Activated CD4-positive, alpha-beta T cell treated with anti-CD3 and anti-CD28 coated beads for 1 hour (primary cell): ENCODE data around the gene SLC6A19.
"Not testable (repeated sequence)": the region's sequence is repeated elsewhere in the genome, so short reads cannot be mapped to it uniquely, and the experiment has no call there.

Experiments used
- DNase-seq: peaks from one replicate; pipeline ENCODE4 v3.0.0-alpha.2; 2020

SLC6A19 gene

GRCh38 chr5:1226231-1226630 lies 24.8 kb downstream of the SLC6A19 start:
- DNase-seq, result no peak

DNA sequence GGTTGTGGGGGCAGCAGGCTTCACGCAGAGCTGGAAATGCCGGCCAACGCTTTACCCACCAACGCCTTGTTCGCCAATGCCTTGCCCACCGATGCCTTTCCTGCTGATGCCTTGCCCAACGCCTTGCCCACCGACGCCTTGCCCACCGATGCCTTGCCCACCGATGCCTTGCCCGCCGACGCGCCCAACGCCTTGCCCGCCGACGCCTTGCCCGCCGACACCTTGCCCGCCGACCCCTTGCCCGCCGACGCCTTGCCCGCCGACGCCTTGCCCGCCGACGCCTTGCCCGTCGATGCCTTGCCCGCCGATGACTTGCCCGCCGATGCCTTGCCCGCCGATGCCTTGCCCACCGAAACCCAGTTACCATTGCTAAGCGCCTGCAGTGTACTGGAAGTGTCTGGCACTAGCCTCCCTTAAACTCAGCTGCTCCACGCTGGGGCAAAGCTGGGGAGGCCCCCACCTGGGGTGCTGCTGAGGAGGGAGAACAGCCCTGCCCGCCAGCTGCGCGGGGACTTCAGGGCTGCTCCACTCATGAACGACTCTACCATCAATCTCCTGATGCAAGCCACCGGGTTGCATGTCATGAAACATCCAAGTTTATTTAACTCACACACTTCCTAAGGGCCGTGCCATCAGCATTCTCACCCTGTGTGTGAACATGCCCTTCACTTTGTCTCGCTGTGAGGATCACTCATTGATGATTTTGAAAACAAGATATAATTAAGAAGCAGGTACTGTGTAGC lies 25.6 kb downstream of the SLC6A19 start:
- no peak for DNase-seq

DNA sequence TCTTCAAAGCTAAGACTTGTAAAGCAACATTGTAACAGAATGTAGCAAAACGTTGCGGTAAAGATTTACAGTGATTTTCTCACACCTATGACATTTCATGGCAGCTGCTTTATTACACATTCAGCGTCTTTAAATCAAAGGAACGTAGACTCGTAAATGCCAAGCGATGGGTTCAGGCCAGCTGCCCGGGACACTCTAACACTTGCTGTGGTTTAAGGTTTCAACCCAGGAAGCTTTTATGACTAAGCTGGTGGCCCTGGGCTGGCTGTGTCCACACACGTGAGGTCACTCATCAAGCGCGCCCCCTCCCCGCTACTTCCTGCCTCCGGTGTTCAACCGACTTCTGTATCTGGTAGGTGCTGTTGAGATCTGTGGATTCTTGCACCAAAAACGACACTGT lies 26.3 kb downstream of the SLC6A19 start:
- DNase-seq, result no peak

DNA sequence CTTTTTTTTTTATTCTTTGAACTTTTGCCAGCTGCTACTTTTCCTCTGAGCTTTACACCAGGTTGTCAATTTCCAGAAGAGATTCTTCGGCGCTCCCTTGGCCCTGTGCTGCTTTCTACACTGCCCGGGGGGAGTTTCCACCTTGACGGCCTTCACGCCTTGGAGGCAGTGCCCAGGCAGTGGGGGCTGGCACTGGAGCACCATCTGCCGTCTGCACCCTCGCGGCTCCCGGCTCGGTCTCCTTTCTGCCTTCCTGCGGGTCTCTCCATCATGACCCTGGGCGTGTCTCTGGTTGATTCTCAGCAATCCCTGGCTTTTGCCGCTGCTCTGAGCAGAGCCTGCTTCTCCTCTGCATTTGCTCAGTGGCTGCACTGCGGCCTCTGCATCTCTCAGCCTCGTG lies 26.7 kb downstream of the SLC6A19 start:
- DNase-seq, result no peak

- not testable (repeated sequence) for DNase-seq
Observed at GRCh38 chr5:1229023-1229422, 27.6 kb downstream of the SLC6A19 start.

DNA sequence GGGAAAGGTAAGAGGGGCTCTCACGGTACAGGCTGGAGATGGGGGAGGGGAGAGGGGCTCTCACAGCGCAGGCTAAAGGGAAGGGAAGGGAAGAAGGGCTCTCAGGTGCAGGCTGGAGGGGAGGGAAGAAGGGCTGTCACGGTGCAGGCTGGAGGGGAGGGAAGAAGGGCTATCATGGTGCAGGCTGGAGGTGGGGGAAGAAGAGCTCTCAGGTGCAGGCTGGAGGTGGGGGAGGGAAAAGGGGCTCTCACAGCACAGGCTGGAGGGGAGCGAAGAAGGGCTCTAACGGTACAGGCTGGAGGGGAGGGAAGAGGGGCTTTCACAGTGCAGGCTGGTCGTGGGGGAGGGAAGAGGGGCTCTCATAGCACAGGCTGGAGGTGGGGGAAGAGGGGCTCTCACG lies 28.4 kb downstream of the SLC6A19 start:
- DNase-seq, result no peak

- no peak for DNase-seq
Observed at GRCh38 chr5:1230551-1230950, 29.2 kb downstream of the SLC6A19 start.

DNA sequence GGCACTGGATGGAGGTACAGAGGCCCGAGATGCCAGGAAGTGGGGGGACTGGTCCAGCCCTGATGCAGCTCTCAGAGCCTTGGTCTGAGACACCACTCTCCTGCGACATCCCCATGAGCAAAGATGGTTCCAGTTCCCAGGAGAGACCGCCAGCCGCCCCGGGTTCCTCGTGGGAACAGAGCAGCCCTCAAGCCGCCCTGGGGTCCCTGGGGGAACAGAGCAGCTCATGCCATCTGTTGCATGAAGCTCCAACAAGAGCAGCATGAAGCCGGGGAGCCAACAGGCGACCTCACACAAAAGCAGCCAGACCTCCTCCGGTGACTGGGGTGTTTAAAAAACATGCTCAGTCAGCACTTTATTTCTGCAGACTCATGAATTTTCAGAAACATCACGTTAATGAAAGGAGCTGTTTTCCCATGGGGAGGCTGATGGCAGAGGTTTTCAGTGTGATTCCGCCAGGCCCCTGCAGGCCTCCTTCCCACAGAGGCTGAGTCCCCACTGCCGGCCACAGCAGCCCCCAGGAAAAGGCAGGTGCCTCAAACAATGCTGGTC lies 30.0 kb downstream of the SLC6A19 start:
- no peak for DNase-seq

DNA sequence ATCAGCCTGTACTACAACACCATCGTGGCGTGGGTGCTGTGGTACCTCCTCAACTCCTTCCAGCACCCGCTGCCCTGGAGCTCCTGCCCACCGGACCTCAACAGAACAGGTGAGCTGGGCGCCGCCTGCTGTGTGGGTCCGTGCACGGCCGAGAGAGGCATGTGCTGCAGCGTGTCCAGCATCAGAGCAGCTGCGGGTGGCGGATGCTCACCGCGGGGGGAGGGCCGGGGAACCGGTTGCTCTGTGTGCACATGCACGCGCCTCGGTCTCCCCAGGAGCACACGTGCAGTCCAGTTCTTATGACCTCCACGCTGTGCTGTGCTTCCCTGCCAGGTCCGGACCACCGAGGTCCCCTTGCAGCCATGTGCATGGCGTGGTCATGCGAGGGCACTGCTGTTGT lies 31.4 kb downstream of the SLC6A19 start:
- no peak for DNase-seq

DNA sequence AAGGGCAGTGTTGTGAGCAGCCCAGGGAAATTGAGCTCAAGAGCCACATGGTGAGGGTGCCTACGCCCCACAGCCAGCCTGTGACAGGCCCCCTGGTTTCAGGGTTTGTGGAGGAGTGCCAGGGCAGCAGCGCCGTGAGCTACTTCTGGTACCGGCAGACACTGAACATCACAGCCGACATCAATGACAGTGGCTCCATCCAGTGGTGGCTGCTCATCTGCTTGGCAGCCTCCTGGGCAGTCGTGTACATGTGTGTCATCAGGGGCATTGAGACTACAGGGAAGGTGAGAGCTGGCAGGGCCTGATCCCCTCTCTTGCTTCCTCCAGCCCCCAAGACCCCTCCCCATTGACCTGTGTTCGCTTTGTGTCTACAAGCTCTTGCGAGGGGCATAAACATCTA lies 34.0 kb downstream of the SLC6A19 start:
- DNase-seq, result no peak

DNA sequence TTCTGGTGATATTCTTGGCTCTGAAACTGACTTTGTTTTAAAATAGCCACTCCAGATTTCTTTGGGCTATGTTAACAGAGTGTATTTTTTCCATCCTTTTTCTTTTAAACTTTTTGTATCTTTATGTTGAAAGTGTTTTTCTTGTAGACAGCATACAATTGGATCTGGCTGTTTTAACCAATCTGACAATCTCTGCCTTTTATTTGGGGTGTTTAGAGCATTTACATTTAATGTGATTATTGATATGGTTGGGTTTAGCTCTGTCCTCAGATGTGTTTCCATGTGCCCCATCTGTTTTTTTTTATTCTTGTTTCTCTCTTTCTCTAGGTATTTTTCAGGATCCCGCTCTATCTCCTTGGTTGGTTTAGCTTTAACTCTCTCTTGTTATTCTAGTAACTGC lies 34.4 kb downstream of the SLC6A19 start:
- DNase-seq, result no peak

- DNase-seq, result no peak
Observed at GRCh38 chr5:1239505-1240251, 38.3 kb downstream of the SLC6A19 start.

DNA sequence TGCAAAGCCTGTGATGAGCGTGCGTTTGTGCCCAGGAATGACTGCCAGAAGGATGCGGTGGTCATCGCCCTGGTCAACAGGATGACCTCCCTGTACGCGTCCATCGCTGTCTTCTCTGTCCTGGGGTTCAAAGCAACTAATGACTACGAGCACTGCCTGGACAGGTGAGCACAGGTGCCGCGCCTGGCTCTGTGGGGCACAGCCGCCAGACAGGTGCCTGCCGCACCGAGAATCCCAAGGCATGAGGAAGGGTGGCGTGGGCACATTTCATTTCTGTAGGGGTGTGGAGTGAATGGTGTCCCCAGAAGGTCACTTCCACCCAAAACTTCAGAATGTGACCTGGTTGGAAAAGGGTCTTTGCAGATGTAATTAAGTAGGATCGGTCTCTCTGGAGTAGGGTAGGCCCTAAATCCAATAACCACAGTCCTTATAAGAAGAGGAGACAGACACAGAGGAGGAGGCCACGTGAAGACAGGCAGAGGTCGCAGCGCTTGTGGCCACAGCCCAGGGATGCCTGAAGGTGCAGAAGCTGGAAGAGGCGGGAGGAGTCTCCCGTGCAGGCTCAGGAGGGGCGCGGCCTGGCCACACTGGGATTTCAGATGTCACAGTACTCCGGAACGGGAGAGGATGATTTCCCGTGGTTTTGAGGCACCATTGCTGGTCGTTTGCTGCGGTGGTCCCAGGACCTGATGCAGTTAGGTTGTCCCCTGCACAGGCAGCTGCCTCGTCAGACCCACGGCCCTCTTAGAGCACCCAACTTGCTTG lies 39.3 kb downstream of the SLC6A19 start:
- DNase-seq, result no peak

DNA sequence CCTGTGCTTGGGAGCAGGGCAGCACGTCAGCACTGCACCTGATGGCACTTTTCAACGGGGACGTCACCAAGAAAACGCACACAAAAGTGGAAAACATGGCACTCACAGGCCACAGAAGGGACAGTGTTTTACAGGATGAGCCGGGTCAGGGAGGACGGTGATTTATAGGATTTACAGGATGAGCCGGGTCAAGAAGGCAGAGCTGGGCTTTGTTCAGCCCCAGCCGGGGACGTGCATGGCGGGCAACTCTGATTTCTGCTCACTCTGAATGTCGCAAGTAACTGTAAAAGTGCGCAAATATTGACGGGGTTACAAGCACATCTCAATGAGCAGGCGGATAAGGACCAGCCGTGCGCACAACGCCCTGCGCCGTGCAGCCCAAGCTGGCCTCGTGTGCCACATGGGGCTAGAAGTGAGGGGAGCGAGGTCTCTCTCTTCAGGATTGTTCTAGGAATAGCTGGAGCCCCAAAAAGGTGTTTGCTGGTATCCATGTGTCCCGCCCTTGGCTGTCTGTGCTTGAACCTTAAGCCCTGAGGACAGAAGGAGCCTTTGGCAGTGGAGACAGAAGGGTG lies 40.2 kb downstream of the SLC6A19 start:
- DNase-seq, result no peak

DNA sequence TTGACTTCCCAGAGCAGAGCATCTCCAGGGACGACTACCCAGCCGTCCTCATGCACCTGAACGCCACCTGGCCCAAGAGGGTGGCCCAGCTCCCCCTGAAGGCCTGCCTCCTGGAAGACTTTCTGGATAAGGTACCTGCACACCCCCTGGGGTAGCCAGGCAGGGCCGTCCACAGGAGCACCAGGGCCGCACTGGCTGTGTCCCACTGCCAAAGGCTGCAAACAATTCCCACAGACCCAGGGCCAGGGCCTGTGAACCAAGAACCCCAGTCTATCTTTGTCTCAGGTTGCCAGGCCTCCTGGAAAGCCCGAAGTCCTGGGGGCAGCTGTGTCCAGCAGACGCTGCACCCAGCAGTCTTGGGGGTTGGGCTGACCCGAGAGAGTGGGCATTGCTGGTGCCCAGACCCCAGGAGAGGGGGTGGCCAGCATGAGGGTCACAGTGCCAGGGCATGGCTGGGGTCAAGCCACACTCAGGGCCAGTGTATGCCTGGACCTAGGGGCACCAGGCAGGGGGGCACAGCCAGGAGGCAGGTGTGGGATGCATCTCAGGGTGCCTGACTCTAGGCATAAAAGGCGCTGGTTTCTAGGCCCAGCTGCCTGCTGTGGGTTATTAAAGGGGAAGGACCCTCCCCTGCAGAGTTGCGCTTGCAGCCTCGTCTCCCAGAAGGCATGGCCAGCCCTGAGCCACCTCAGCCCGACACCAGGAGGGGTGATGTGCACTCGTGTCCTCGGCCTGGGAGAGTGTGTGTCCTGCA lies 41.5 kb downstream of the SLC6A19 start:
- DNase-seq, result no peak

- no peak for DNase-seq
Observed at GRCh38 chr5:1243487-1244130, 42.2 kb downstream of the SLC6A19 start.

DNA sequence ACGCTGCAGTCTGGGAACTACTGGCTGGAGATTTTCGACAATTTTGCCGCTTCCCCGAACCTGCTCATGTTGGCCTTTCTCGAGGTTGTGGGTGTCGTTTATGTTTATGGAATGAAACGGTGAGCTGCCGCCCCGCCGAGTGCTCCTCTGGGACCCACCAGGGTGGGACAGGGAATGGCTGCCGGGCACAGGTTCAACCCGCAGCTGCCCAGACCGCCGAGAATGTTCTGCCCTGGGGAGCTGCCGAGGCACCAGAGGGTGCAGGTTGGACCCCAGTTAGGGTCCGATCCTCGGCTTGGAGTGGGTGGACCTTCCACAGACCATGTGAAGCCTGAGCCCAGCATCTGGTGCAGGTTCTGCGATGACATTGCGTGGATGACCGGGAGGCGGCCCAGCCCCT lies 42.9 kb downstream of the SLC6A19 start:
- DNase-seq, result no peak

DNA sequence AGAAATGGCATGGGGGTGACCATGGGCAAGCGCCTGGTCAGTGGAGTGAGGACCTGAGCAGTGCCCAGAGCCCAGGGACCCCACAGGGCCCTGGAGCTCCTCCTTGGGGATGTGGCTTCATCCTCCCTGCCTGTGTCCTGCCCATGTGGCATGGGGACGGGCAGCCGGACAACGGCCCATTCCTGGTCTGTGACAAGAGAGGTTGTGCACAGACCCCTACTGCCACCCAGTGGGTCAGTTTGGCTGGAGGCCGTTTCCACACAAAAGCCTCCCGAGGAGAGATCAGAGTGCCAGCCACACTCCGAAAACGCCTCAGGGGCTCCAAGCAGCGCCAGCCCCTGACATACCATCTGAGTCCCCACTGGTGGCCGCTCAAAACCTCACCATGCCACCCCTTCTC lies 43.6 kb downstream of the SLC6A19 start:
- DNase-seq, result no peak

DNA sequence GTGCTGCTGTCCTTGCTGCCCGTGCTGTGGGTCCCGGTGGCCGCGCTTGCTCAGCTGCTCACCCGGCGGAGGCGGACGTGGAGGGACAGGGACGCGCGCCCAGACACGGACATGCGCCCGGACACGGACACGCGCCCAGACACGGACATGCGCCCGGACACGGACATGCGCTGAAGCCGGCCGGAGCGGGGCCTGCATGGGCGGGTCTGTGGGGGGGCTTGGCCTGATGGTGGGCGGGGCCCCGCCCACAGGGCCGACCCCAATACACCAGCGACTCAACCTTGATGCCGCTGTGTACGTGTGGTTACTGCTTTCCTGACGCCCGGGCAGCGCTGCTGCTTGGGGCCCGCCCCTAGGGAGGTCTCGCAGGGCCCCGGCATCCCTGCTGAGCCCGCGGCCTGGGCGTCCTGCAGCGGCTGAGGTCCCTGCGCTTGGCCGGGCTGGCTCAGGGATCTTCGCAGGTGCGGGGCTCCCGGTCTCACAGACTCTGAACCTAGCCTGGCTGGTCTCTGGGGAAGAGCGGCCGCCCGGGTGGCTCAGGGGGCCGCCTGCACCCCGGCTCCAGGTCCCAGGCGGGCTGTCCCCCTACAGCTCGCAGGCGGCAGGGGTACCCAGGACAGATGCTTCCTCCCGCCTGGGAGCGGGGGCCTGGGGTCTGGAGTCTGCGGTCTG lies 44.6 kb downstream of the SLC6A19 start:
- DNase-seq, result no peak

GRCh38 chr5:1246711-1247431 lies 45.5 kb downstream of the SLC6A19 start:
- DNase-seq, result no peak

GRCh38 chr5:1247811-1248210 lies 46.4 kb downstream of the SLC6A19 start:
- no peak for DNase-seq
